ENCODE results near the gene DCAF8. TPM values are rescaled to one million over a fixed set of nuclear protein-coding genes. Genes with fewer than 3 reads are reported as not detected.

The DCAF8 gene
- total RNA-seq, 1 donor from 2014 or later, result 172 TPM

DNA sequence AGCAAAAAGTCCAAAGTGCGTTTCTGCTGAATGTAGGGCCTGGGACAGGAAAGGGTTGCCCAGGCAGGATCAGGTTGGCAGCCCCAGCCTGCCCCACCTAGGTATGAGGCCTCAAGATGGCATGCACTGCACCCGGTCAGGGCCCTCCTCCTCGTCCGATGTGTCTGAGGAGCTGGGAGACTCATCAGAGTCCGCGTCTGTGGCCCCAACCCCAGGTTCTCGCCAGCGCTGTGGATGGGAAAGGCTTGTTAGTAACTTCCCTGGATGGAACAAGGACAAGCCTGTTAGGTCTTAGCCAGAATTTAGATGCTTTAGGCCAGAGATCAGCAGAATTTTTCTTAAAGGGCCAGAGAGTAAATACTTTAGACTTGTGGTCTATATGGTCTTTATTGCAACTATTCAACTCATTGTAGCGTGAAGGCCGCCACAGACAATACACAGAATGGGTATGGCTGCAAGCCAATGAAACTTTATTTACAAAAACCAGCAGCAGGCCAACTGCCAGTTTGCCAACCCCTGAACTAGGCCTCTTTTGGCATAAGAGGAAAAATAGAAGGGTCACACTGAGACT is 44.8 kb downstream of the DCAF8 start:
- Mint-ChIP-seq H3K9me3 (no peaks in the 10 kb centered on the region), H3K27ac (peak overlapping the region; percentile 7), H3K36me3 (ENCODE audit: low read depth) (peaks cover 84% of the 10 kb centered on the region), H3K4me3 (no peak overlapping the region), H3K27me3 (no peaks in the 10 kb centered on the region), H3K4me1 (no peaks in the 10 kb centered on the region)
- no peak for ATAC-seq (ENCODE audit: low read depth)
- POLR2A ChIA-PET, result interaction anchor here (2.6 kb wide), 1 partner anchor 13 kb away, joined by 14 read pairs; the partner anchor contains the start of gene PEA15
- TF ChIP-seq, protein P1, sequence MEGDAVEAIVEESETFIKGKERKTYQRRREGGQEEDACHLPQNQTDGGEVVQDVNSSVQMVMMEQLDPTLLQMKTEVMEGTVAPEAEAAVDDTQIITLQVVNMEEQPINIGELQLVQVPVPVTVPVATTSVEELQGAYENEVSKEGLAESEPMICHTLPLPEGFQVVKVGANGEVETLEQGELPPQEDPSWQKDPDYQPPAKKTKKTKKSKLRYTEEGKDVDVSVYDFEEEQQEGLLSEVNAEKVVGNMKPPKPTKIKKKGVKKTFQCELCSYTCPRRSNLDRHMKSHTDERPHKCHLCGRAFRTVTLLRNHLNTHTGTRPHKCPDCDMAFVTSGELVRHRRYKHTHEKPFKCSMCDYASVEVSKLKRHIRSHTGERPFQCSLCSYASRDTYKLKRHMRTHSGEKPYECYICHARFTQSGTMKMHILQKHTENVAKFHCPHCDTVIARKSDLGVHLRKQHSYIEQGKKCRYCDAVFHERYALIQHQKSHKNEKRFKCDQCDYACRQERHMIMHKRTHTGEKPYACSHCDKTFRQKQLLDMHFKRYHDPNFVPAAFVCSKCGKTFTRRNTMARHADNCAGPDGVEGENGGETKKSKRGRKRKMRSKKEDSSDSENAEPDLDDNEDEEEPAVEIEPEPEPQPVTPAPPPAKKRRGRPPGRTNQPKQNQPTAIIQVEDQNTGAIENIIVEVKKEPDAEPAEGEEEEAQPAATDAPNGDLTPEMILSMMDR (IDR thresholded peaks at IDR 0.05), result no peak
- no peak for DNase-seq
- intact Hi-C loops (cut with micrococcal nuclease), result no loop called here
- CTCF ChIA-PET, result interaction anchor here (1.8 to 4.6 kb wide), 2 partner anchors 18 to 26 kb away, joined by 6 to 74 read pairs; partner anchors contain the start of gene CASQ1

DNA sequence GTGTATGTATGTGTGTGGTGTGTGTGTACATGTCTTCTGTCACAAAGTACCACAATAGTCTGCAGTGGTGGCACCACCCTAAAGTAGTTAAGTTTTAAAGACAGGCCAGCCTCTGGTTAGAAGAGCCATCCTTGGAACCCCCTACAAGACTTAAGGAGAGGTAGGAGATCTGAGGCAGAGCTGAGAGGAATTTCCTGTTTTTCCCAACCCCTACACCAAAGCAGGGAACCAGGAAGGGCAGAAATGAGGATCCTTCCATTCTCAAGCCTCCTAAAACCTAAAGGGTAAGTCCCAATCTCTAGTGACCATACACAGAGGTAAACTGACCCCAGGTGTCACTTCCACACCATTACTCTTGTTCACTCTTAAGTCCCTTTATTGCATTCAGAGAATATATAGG is 46.0 kb downstream of the DCAF8 start:
- ChIA-PET CTCF (interaction anchor here (1.1 kb wide), 1 partner anchor 23 kb away, joined by 4 read pairs; no protein-coding TSS in a partner anchor), POLR2A (interaction anchor here (0.7 to 1.2 kb wide), 3 partner anchors 10 to 309 kb away, joined by 3 to 6 read pairs (median 3); partner anchors contain the start of gene PEA15)
- H3K36me3 Mint-ChIP-seq (ENCODE audit: low read depth), result peaks cover 96% of the 10 kb centered on the region

GRCh38 chr1:160214481-160215140 is 47.7 kb downstream of the DCAF8 start:
- Mint-ChIP-seq H3K27ac (peak overlapping the region; percentile 10), H3K4me1 (peaks cover 5% of the 10 kb centered on the region), H3K27me3 (no peaks in the 10 kb centered on the region), H3K9me3 (no peaks in the 10 kb centered on the region), H3K4me3 (no peak overlapping the region), H3K36me3 (ENCODE audit: low read depth) (peaks cover 96% of the 10 kb centered on the region)
- CTCF ChIA-PET, result no interaction called here
- POLR2A ChIA-PET, result no interaction called here
- TF ChIP-seq, protein P1 (IDR thresholded peaks at IDR 0.05), result no peak
- ATAC-seq (ENCODE audit: low read depth) (no peak), DNase-seq (no peak)
- intact Hi-C loops (cut with micrococcal nuclease), result no loop called here

More for the DNA sequence above, 46.0 kb downstream of the DCAF8 start:
- Mint-ChIP-seq H3K4me3 (no peak overlapping the region), H3K4me1 (no peaks in the 10 kb centered on the region), H3K27ac (peak overlapping the region; percentile 16), H3K9me3 (no peaks in the 10 kb centered on the region), H3K27me3 (no peaks in the 10 kb centered on the region)
- no peak for DNase-seq
- no peak for ATAC-seq (ENCODE audit: low read depth)
- intact Hi-C loops (cut with micrococcal nuclease), result no loop called here
- TF ChIP-seq, protein P1 (IDR thresholded peaks at IDR 0.05), result no peak

DNA sequence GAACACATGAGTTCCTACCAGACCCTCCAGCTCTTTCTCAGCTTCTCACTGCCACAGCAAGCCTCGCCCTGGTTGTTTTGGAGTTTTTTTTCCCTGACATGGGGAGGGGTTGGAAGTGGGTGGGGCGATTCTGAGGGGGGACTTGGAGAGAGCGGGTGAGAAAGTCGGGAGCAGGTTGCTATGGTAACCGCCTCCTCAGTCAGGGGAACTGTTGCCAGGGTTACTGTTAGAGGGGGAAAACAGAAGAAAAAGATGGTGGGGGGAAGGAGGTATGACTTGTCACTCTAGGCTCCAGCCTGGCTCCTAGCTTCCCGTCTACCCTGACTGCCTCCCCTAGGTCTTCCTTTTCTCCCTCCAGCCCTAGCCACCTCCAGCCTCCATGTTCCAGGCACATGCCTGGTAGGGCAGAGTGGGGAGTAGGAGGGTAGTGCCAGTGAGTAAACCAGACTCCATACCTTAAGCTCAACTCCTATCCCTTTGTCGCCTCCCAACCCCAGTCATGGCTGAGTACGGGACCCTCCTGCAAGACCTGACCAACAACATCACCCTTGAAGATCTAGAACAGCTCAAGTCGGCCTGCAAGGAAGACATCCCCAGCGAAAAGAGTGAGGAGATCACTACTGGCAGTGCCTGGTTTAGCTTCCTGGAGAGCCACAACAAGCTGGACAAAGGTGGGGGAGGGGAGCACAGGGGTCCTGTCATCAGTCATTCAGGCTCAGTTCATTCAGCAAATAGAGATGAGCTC is 51.1 kb downstream of the DCAF8 start:
- H3K27ac Mint-ChIP-seq, result peak overlapping the region; percentile 37

More for the DNA sequence above, 51.1 kb downstream of the DCAF8 start:
- TF ChIP-seq, protein P1 (IDR thresholded peaks at IDR 0.05), result no peak
- Mint-ChIP-seq H3K4me3 (no peak overlapping the region), H3K4me1 (peaks cover 36% of the 10 kb centered on the region), H3K9me3 (no peaks in the 10 kb centered on the region), H3K27me3 (no peaks in the 10 kb centered on the region), H3K36me3 (ENCODE audit: low read depth) (peaks cover 98% of the 10 kb centered on the region)
- ATAC-seq (ENCODE audit: low read depth) (no peak), DNase-seq (no peak)
- ChIA-PET POLR2A (interaction anchor here (1.1 kb wide), 1 partner anchor 9 kb away, joined by 3 read pairs; no protein-coding TSS in a partner anchor), CTCF (interaction anchor here (0.9 kb wide), 1 partner anchor 18 kb away, joined by 5 read pairs; no protein-coding TSS in a partner anchor)
- intact Hi-C loops (cut with micrococcal nuclease), result no loop called here
